ENCODE data around the gene AAK1.
"Not testable (repeated sequence)": the region's sequence is repeated elsewhere in the genome, so short reads cannot be mapped to it uniquely, and the experiment has no call there.

Gene AAK1

DNA sequence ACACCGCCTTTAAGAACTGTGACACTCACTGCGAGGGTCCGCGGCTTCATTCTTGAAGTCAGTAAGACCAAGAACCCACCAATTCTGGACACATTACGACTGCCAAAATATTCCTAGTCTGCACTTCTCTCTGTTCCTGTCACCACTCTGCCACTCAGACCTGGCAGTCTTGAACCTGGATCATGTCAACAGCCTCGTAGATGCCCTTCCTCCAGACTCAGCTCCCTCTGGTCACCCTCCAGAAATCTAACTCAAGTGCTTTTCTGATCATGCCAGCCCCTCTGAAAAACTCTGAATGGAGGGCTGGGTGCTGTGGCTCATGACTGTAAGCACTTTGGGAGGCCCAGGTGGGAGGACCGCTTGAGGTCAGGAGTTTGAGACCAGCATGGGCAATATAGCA, 20.3 kb downstream of the AAK1 start:
- no peak for DNase-seq

- DNase-seq = not testable (repeated sequence)
Observed at GRCh38 chr2:69622805-69623204, 20.7 kb downstream of the AAK1 start.

- DNase-seq = not testable (repeated sequence)
Observed at GRCh38 chr2:69622017-69622540, 21.5 kb downstream of the AAK1 start.

DNA sequence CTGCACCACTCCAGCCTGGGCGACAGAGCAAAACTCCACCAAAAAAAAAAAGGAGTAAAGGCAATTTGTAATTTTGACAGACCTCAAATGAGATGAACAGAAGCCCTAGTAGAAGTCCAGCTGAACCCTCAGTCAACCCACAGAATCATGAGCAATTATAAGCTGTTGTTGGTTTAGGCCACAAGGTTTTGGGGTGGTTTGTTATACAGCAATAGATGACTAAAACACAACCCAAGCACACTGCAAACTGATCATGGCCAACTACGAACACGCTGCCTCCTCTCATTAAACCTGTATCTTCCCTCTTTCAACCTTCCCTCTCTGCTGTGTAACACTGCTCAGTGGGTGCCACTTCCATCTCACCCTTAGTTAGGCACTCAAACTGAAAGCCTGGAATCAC, 22.1 kb downstream of the AAK1 start:
- DNase-seq = no peak

- DNase-seq = no peak
Observed at GRCh38 chr2:69620870-69621269, 22.7 kb downstream of the AAK1 start.

GRCh38 chr2:69619725-69620124, 23.8 kb downstream of the AAK1 start:
- DNase-seq = no peak

DNA sequence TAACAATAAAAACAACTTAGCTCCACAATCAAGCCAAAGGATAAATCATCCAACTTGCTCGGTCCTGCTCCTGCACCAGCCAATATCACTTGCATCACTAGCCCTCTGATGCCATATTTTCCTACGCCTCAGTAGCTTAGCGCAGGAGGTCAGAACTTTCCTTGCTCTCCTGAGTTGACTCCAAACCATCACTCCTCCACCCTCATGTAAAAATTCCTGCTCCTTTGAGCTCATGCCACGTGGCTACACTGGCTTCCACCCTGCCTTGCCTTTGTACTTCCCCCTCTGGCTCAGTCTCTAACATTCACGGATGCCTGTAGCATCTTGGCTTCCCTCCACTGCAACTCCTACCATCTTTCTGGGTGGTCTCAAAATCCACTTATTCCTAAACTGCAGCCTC, 25.2 kb downstream of the AAK1 start:
- no peak for DNase-seq

- no peak for DNase-seq
Observed at GRCh38 chr2:69617744-69618143, 25.8 kb downstream of the AAK1 start.

- DNase-seq = no peak
Observed at GRCh38 chr2:69616755-69617154, 26.8 kb downstream of the AAK1 start.

- DNase-seq = no peak
Observed at GRCh38 chr2:69615969-69616368, 27.6 kb downstream of the AAK1 start.

DNA sequence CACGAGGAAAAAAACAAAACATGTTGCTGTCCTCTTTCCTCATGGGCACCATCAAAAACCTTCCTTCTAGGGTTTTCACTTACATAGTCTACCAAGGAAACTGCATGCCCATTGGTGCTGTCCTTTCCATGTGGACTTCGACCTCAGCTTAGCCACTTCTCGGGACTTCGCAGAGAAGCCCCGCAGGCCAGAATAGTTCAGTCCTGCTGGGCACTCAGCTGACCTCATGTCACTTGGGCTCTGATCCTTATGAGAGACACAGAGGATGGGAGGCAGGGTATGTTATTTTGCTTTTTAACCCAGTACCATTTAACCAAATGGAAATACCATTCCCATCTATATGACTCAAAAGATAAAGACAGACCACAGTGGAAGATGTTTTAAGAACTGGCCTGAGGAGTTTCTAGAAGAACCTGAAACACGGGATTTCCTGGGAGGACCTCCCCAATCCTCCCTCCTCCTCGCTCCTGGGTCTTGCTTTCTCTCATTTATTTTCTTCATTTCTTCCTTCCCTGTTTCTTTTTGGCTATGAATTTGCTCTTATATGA, 28.4 kb downstream of the AAK1 start:
- no peak for DNase-seq

DNA sequence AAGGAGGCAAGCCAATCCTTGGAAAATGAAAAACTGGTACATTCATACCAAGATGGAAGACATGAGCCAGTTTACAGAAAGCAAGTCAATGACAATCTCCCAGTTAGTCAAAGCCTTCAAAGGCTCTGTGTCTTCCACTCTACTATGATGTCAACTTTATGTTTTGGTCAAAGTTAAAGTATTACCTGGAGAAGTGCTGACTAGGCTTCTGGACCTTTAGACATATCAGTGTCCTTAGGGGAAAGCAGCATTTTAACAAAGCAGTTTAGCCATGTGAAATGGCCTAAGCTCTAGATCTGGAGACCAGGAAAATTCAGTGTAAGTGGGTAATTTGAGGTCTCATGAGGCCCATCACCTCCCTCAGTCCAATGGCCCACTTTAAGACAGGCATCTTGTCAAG, 30.8 kb downstream of the AAK1 start:
- no peak for DNase-seq

GRCh38 chr2:69612200-69612599, 31.3 kb downstream of the AAK1 start:
- no peak for DNase-seq

DNA sequence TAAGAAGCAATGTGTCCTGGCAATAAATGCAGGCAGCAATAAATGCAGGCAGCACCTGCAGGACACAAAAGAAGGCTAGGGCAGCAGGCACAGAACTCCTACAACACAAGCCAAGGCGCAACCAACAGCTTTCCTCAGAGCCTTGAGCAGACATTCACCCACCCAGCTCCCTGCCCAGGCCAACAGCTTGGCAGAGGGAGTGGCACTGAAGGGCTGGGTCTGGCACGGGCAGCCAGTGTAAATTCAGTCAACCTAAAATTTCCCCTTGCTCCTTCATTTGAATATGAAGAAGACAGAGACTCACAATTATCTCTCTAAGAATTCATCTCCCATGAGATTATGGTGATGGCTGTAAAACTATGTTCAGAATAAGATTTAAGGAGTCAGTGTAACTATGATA, 35.4 kb downstream of the AAK1 start:
- no peak for DNase-seq

DNA sequence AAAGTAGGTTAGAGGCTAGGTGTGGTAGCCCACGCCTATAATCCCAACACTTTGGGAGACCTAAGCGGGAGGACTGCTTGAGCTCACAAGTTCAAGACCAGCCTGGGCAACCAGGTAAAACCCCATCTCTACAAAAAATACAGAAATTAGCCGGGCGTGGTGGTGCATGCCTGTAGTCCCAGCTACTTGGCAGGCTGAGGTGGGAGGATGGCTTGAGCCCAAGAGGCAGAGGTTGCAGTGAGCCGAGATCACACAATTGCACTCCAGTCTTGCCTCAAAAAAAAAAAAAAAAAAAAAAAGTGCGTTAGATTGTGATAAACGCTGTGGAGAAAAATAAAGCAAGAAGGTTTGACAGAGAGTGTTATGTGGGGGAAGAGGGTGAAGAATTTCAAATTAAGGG, 36.8 kb downstream of the AAK1 start:
- not testable (repeated sequence) for DNase-seq

GRCh38 chr2:69605284-69605683, 38.3 kb downstream of the AAK1 start:
- DNase-seq = no peak

GRCh38 chr2:69604836-69605235, 38.7 kb downstream of the AAK1 start:
- no peak for DNase-seq

DNA sequence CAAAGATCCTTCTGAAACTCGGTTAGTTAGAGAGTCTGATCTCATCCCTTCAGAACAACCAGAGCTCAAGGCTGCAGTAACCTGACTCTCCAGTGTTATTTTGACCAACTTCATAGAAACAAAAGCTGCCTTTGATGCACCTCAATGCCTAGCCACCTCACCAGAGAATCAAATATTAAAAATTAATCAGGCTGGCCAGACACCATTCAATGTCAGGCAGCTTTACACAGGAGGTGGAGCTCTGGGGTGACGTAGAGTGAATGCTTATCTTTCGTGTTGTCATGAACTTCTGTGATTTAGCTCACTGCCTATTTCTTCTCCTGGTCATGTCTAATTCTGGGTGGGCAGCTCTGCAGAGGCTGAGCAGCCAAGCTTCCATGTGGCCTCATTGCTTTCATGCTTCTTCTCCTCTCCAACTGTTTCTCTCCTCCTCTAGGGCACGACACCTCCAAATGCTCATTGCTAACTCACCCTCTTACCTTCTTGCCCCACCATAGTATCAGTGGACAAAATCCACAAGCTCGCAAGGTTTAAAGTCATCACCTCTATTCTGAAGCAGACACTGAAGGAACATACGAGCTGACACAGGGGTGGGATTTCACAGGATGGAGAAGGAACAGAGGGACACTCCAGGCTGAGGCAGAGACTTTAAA, 39.4 kb downstream of the AAK1 start:
- DNase-seq = no peak

- no peak for DNase-seq
Observed at GRCh38 chr2:69603146-69603743, 40.3 kb downstream of the AAK1 start.

GRCh38 chr2:69601179-69601612, 42.3 kb downstream of the AAK1 start:
- DNase-seq = no peak

GRCh38 chr2:69600425-69600824, 43.1 kb downstream of the AAK1 start:
- no peak for DNase-seq

DNA sequence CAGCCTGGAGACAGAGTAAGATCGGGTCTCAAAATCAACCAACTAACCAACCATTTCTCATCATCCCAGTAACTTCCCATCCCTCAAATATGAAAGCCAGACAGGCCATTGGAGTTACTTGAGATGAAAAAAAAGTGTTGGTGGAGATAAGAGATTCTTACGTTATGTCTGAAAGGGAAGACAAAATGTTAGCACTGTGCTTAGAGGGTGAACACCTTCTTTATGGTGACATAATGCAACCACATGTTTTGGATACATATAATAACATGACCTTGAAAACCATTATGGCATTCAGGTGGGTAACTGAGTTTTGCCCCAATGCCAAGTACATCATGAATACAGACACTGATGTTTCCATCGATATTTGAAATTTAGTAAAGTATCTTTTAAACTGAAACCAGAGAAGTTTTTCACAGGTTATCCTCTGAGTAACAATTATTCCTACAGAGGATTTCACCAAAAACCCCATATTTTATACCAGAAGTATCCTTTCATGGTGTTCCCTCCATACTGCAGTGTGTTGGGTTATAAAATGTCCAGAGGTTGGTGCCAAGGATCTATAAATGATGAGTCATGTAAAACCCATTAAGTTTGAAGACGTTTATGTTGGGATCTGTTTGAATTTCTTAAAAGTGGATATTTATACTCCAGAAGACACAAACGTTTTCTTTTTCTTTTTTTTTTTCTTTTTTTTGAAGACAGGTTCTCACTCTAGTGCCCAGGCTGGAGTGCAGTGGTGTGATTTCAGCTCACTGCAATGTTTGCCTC, 45.5 kb downstream of the AAK1 start:
- DNase-seq = no peak

DNA sequence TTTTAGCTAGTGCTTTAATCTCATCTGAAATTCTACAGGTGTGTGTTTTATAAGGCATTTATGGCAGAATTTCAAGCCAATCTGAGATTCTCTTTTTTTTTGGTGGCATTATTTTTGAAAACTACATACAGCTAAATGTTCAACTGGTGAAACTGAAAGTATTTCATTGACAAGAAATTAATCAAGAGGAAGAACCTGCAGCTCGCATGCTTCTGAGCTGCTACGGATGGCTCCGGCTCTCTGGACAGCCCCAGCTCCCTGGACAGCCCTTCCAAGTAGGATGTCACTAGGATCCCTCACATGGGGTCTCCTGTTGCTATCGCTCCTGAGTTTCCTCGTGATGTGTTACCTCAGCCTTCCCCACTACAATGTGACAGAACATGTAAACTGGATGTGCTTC, 46.4 kb downstream of the AAK1 start:
- no peak for DNase-seq

- DNase-seq = no peak
Observed at GRCh38 chr2:69594341-69594740, 49.2 kb downstream of the AAK1 start.
